GM18867 (cell line): Measurements from ENCODE around the gene MRTFA.
A peak's percentile ranks its signal among the peaks of the same experiment; 100 is the strongest.
"Not testable (repeated sequence)": the region's sequence is repeated elsewhere in the genome, so short reads cannot be mapped to it uniquely, and the experiment has no call there.

Experiments used
- ATAC-seq: cut with Tn5 transposase; IDR thresholded peaks from one replicate; pipeline ENCODE4 v1.9.1; 2021; ENCODE audit warnings: mild to moderate bottlenecking, moderate library complexity; ENCODE audit not compliant: unreplicated experiment

Gene MRTFA

GRCh38 chr22:40597526-40598430, 38.7 kb downstream of the MRTFA start:
- no peak for ATAC-seq

GRCh38 chr22:40595497-40596234, 40.9 kb downstream of the MRTFA start:
- ATAC-seq = no peak

DNA sequence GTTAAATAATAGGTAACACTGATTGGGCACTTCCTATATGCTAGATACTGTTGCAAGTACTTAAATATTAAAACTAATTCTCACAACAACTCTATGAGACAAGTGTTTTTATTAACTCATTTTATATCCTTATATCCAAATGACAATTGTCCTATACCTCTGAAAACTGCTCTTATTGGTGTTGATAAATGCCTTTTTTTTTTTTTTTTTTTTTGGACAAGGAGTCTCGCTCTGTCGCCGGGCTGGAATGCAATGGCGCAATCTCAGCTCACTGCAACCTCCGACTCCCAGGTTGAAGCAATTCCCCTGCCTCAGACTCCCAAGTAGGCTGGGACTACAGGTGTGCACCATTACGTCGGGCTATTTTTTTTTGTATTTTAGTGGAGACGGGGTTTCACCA, 41.6 kb downstream of the MRTFA start:
- ATAC-seq = no peak

- no peak for ATAC-seq
These were observed 42.2 kb downstream of the MRTFA start for GRCh38 chr22:40594346-40594745.

- peak; percentile 40 for ATAC-seq
These were observed 42.9 kb downstream of the MRTFA start for GRCh38 chr22:40593460-40594273.

- no peak for ATAC-seq
These were observed 44.0 kb downstream of the MRTFA start for GRCh38 chr22:40592352-40593113.

DNA sequence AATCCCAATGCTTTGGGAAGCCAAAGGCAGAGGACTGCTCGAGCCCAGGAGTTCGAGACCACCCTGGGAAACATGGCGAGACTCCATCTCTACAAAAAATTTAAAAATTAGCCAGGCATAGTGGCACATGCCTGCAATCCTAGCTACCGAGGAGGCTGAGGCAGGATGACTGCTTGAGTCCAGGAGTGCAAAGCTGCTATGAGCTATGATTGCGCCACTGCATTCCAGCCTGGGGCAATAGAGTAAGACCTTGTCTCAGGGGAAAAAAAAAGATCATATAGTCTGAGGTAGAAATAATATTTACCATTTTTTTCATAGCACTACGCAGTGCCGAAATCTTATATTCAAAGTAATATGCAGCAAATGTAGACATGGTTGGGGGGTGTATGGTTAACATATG, 47.8 kb downstream of the MRTFA start:
- no peak for ATAC-seq

DNA sequence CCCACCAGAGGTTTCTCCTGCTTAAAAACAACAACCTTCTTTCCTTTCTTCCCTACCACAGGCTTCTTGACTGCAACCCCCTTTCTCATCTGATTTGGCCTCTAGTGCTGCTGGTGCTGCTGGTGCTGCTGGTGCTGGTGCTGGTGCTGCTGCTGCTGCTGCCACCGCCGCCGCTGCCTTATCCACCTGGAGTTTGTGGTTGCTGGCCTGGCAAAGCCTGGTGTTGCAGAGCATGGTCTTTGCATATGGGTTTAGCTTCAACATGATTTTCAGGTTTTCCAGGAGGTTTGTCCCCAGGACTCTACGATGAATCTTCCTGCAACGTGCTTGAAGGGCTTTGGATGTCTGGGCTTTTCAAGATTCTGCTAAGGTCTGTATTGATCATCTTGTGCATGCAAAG, 49.7 kb downstream of the MRTFA start:
- ATAC-seq = no peak

DNA sequence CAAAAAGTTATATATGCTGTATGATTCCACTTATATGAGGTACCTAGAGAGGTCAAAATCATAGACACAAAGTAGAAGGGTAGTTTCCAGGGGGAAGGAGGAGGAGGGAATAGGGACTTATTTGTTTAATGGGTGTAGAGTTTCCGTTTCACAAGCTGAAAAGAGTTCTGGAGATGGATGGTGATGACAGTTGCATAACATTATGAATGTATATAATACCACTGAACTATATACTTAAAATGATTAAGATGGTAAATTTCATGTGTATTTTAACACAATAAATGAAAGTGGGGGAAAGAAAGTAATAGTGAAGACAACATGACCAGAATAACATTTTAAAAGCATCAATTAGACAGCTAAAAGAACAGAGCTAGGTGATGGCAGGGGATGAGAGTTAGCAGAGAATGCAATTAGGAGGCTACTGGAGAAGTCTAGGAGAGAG, 51.2 kb downstream of the MRTFA start:
- ATAC-seq = no peak

DNA sequence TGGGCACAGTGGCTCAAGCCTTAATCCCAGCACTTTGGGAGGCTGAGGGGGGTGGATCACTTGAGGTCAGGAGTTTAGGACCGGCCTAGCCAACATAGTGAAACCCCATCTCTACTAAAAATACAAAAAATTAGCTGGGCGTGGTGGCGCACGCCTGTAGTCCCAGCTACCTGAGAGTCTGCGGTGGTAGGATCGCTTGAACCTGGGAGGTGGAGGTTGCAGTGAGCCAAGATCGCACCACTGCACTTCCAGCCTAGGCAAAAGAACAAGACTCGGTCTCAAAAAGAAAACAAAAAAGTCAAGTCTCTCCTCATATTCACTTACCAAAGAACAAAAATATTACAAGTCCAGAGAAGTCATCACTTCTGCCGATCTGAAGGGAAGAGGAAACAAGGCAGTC, 51.8 kb downstream of the MRTFA start:
- ATAC-seq = not testable (repeated sequence)

DNA sequence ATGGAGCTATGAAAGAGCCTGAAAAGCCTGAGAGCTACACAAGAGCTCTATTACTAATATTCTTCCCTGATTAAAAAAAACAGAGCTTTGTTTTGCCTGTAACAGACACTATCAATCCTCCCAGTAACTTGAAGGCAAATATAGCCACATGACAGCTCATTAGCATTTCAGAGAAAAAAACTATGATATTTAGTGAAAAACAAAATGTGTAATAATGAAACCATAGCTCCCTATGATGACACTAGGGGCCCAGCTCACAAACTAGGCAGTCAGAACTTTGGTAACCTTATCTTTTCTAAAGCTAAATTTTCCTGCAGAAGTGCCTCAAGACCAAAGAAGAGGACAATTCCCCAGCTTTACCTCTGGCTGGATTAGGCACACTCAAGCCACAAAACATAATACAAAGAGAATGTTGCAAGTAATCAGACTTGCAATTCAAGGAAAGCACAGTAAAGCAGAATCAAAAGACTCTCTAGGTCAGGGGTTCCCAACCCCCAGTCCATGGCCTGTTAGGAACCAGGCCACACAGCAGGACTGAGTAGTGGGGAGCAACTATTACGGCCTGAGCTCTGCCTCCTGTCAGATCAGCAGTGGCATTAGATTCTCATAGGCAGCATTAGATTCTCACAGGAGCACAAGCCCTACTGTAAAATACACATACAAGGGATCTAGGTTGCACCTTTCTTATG, 53.3 kb downstream of the MRTFA start:
- no peak for ATAC-seq

- no peak for ATAC-seq
These were observed 54.5 kb downstream of the MRTFA start for GRCh38 chr22:40582063-40582462.

- no peak for ATAC-seq
These were observed 55.9 kb downstream of the MRTFA start for GRCh38 chr22:40580631-40581030.

- no peak for ATAC-seq
These were observed 58.3 kb downstream of the MRTFA start for GRCh38 chr22:40578171-40578570.

- no peak for ATAC-seq
These were observed 63.5 kb downstream of the MRTFA start for GRCh38 chr22:40572976-40573375.

GRCh38 chr22:40571887-40572286, 64.6 kb downstream of the MRTFA start:
- ATAC-seq = no peak

DNA sequence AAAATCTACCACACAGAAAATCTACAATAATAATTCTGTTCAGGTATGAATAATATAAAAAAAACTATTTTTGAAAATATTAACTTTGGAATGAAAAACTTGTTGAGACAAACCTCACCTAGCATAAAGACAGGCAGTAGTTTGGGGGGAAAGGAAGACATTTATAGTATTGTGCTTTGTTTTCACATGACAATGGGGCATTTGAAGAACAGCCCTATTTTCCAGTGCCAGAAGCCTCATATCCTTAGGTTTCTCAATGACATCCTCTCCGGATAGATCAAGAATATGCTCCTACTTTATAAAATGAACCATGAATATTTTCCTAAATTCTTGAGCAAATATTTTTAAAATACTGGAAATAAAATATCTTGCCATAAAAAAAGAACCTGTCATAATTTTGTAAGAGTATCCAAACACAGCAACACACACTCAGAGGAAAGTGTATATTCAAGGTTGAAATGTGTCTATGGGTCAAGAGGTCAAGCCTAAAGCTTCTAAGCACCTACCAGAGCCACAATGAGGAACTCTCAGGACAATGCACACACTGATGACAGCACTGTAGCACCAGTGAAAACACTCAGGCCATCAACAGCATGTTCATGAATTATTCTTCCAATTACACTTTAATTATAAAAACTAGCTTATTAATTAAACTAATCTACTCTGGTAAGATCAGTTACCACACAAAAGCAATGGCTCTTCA, 68.7 kb downstream of the MRTFA start:
- no peak for ATAC-seq

DNA sequence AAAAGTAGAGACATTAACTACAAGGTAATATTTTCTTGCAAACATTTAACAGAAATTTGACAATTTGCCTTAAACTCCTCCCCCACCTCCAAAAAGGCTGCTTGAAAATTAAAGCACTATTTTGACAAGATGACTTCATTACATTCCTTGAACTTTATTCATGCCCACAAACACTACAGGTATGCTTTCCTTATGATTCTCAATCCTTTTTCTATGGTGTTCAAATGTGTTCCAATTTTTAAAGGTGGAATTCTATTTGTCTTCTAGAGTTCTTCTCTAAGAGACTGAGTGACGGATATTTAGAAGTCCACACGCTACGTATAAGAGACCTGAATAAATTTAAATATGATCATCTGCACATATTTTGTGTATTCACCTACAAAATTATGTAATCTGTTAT, 69.4 kb downstream of the MRTFA start:
- no peak for ATAC-seq

DNA sequence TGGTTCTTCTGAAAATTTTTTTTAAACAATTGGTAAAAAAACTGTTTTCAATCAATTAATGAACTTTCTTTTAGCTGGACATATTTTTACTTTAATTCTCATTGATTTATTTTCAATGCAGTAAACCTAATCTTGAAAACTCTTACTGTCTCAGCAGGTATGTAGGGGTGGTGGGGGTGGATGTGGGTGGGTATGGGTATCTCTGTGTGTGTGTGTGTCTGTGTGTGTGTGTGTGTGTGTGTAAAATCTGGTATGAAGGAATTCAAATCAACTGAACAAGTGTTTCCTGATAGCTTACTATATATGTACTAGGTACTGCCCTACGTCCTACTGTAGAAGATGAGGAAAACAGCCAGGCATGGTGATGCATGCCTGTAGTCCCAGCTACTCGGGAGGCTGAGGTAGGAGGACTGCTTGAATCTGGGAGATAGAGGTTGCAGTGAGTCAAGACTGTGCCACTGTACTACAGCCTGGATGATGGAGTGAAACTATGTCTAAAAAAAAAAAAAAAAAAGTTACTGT, 75.5 kb downstream of the MRTFA start:
- no peak for ATAC-seq
